HG03135 (cell line): ENCODE measurements around the gene NODAL.

Experiments used
- ATAC-seq: cut with Tn5 transposase; IDR thresholded peaks from one replicate; pipeline ENCODE4 v1.9.1; 2021; ENCODE audit warnings: mild to moderate bottlenecking, moderate library complexity; ENCODE audit not compliant: unreplicated experiment

NODAL gene

GRCh38 chr10:70396140-70396539, 45.3 kb downstream of the NODAL start:
- ATAC-seq: no peak

- no peak for ATAC-seq
Observed at GRCh38 chr10:70391654-70392053, 49.8 kb downstream of the NODAL start.
